ENCODE results near the gene ALDH1L1. TPM values are rescaled to one million over a fixed set of nuclear protein-coding genes. Genes with fewer than 3 reads are reported as not detected.

Gene ALDH1L1
- total and polyA plus RNA-seq, 2 of the 13 experiments (the other 11 are each of a cell fraction or from before 2014, with no cell fraction given) = 11.2 to 28.7 TPM

DNA sequence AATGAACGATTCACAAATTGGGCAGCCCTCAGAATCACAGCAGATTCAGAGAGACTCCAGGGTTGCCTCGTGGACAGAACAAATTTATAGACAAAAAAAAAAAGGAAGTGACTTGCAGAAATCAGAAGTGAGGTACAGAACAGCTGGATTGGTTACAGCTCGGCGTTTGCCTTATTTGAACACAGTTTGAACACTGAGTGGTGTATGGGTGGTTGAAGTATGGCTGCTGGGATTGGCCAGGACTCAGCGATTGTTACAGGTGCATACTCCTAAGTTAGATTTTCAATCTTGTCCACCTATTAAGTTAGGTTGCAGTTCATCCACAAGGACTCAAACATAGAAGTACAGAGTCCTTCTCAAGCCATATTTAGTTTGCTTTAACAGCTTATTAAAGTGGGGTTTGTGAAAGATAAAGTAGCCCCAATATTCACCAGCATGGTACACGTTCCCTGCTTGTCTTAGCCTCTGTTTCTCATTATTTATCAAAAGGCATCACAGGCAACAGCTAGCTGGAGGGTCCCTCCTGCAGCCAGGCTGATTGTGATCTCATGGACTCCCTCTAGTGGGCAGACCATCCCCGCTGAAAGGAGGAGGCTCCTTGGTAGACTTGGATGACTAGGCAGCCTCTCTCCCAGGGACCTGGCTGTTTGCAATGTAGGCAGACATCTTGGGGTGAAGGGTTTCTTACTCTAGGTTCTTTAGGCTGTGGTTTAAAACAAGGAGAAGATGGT is 17.6 kb upstream of the ALDH1L1 start (continued):
- no peak for TF ChIP-seq GFI1 (CRISPR knock-in tag; IDR thresholded peaks at IDR 0.05; ENCODE audit: borderline replicate concordance)
- peak; percentile 89; the same call in 1 of the 2 replicates for TF ChIP-seq SRF (IDR thresholded peaks at IDR 0.05; ENCODE audit: low read depth, low read length)
- no peak for TF ChIP-seq FOSL1 (CRISPR knock-in tag; IDR thresholded peaks at IDR 0.05; ENCODE audit: borderline replicate concordance)
- TF ChIP-seq MLLT10 (CRISPR knock-in tag; IDR thresholded peaks at IDR 0.05) = no peak
- 0 out of 2 replicates have a peak, but pooled peaks have one; percentile 31 for TF ChIP-seq ZNF644 (CRISPR knock-in tag; IDR thresholded peaks at IDR 0.05; ENCODE audit: low read depth)
- TF ChIP-seq, protein P1, sequence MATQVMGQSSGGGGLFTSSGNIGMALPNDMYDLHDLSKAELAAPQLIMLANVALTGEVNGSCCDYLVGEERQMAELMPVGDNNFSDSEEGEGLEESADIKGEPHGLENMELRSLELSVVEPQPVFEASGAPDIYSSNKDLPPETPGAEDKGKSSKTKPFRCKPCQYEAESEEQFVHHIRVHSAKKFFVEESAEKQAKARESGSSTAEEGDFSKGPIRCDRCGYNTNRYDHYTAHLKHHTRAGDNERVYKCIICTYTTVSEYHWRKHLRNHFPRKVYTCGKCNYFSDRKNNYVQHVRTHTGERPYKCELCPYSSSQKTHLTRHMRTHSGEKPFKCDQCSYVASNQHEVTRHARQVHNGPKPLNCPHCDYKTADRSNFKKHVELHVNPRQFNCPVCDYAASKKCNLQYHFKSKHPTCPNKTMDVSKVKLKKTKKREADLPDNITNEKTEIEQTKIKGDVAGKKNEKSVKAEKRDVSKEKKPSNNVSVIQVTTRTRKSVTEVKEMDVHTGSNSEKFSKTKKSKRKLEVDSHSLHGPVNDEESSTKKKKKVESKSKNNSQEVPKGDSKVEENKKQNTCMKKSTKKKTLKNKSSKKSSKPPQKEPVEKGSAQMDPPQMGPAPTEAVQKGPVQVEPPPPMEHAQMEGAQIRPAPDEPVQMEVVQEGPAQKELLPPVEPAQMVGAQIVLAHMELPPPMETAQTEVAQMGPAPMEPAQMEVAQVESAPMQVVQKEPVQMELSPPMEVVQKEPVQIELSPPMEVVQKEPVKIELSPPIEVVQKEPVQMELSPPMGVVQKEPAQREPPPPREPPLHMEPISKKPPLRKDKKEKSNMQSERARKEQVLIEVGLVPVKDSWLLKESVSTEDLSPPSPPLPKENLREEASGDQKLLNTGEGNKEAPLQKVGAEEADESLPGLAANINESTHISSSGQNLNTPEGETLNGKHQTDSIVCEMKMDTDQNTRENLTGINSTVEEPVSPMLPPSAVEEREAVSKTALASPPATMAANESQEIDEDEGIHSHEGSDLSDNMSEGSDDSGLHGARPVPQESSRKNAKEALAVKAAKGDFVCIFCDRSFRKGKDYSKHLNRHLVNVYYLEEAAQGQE (IDR thresholded peaks at IDR 0.05; ENCODE audit: borderline replicate concordance in 1 of 2, low read depth in 1 of 2, low read length in 2 of 2) = no peak
- no peak for TF ChIP-seq MBNL3 (CRISPR knock-in tag; conservative IDR thresholded peaks at IDR 0.05)
- TF ChIP-seq, protein P2, sequence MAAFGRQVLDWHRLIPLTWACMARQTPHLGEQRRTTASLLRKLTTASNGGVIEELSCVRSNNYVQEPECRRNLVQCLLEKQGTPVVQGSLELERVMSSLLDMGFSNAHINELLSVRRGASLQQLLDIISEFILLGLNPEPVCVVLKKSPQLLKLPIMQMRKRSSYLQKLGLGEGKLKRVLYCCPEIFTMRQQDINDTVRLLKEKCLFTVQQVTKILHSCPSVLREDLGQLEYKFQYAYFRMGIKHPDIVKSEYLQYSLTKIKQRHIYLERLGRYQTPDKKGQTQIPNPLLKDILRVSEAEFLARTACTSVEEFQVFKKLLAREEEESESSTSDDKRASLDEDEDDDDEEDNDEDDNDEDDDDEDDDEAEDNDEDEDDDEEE (CRISPR knock-in tag; IDR thresholded peaks at IDR 0.05) = no peak
- TF ChIP-seq ZMYM4 (CRISPR knock-in tag; IDR thresholded peaks at IDR 0.05) = 0 out of 2 replicates have a peak, but pooled peaks have one; percentile 36
- no peak for TF ChIP-seq ZBTB7A (CRISPR knock-in tag; IDR thresholded peaks at IDR 0.05)
- TF ChIP-seq SYNCRIP (IDR thresholded peaks at IDR 0.05; ENCODE audit: insufficient read depth, low read depth, low read length) = no peak
- TF ChIP-seq, protein P3, sequence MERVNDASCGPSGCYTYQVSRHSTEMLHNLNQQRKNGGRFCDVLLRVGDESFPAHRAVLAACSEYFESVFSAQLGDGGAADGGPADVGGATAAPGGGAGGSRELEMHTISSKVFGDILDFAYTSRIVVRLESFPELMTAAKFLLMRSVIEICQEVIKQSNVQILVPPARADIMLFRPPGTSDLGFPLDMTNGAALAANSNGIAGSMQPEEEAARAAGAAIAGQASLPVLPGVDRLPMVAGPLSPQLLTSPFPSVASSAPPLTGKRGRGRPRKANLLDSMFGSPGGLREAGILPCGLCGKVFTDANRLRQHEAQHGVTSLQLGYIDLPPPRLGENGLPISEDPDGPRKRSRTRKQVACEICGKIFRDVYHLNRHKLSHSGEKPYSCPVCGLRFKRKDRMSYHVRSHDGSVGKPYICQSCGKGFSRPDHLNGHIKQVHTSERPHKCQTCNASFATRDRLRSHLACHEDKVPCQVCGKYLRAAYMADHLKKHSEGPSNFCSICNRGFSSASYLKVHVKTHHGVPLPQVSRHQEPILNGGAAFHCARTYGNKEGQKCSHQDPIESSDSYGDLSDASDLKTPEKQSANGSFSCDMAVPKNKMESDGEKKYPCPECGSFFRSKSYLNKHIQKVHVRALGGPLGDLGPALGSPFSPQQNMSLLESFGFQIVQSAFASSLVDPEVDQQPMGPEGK (CRISPR knock-in tag; IDR thresholded peaks at IDR 0.05) = 0 out of 2 replicates have a peak, but pooled peaks have one; percentile 23
- TF ChIP-seq ZNF737 (CRISPR knock-in tag; IDR thresholded peaks at IDR 0.05; ENCODE audit: borderline replicate concordance) = no peak
- TF ChIP-seq, protein P4, sequence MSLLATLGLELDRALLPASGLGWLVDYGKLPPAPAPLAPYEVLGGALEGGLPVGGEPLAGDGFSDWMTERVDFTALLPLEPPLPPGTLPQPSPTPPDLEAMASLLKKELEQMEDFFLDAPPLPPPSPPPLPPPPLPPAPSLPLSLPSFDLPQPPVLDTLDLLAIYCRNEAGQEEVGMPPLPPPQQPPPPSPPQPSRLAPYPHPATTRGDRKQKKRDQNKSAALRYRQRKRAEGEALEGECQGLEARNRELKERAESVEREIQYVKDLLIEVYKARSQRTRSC (CRISPR knock-in tag; IDR thresholded peaks at IDR 0.05; ENCODE audit: low read depth) = no peak
- no peak for TF ChIP-seq ARNT2 (CRISPR knock-in tag; IDR thresholded peaks at IDR 0.05; ENCODE audit: low read depth)
- no peak for TF ChIP-seq ETV5 (CRISPR knock-in tag; IDR thresholded peaks at IDR 0.05; ENCODE audit: borderline replicate concordance)
- TF ChIP-seq GATAD2A (CRISPR knock-in tag; IDR thresholded peaks at IDR 0.05) = peak; percentile 53; the same call in 1 of the 2 replicates
- TF ChIP-seq, protein P5, sequence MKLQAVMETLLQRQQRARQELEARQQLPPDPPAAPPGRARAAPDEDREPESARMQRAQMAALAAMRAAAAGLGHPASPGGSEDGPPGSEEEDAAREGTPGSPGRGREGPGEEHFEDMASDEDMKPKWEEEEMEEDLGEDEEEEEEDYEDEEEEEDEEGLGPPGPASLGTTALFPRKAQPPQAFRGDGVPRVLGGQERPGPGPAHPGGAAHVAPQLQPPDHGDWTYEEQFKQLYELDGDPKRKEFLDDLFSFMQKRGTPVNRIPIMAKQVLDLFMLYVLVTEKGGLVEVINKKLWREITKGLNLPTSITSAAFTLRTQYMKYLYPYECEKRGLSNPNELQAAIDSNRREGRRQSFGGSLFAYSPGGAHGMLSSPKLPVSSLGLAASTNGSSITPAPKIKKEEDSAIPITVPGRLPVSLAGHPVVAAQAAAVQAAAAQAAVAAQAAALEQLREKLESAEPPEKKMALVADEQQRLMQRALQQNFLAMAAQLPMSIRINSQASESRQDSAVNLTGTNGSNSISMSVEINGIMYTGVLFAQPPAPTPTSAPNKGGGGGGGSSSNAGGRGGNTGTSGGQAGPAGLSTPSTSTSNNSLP (IDR thresholded peaks at IDR 0.05; ENCODE audit: low read depth, low read length) = 0 out of 2 replicates have a peak, but pooled peaks have one; percentile 17

Data from HepG2 (cell line).